NCI-H345 (cell line): Measurements from ENCODE around the gene CRYGD.
A peak's percentile ranks its signal among the peaks of the same experiment; 100 is the strongest.

Experiments used
- DNase-seq: peaks from one replicate; lab custom pipeline; 2025; lab: John Stamatoyannopoulos, UW

CRYGD gene

GRCh38 chr2:208083807-208084206 lies 40.5 kb downstream of the CRYGD start:
- no peak for DNase-seq

GRCh38 chr2:208077276-208077675 lies 47.0 kb downstream of the CRYGD start:
- no peak for DNase-seq

DNA sequence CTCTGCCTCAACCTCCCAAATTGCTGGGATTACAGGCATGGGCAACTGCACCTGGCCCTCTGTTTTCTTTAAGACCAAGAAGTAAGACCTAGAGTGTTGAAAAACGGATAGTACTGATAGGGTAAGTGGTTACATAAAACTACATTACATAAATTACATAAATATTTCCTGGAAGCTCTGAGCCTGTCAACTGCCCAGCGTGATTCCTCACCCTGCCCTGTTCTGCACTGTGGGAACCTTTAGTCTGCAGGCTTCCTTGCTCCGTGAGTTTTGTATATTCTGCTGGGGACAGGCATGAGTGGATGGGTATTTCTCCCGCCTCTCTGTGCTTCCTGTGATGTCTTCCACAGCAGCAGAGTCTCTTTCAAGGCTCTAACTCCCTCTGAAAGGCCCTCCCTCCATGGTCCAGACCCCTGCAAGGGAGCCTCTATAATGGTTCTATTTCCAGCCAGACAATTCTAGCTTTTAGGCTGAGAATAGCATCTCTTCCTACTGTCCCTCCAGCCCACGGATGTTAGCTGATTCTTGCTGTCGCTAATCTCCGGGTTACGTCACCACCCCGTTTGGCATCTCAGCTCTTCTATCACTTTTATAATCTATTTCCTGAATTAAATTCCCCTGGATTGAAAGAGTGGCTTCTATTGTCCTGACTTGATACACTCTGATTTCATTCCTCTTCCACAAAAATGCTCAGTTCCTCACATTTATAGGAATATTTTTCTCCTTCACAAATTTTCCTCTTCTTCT lies 49.5 kb downstream of the CRYGD start:
- no peak for DNase-seq

GRCh38 chr2:208072250-208072892 lies 52.0 kb downstream of the CRYGD start:
- DNase-seq, result peak; percentile 51
